GM20431 (cell line): ENCODE results near the gene CH25H.
"Not testable (repeated sequence)": the region's sequence is repeated elsewhere in the genome, so short reads cannot be mapped to it uniquely, and the experiment has no call there.

Experiments
- in situ Hi-C: fragments of 300-500 bp; cut with MseI, MboI; formaldehyde crosslinking; loops from one replicate; pipeline ENCODE4 v1.15.0; 2020; ENCODE audit warnings: low sequenced_read_pairs; ENCODE audit not compliant: unreplicated experiment

The CH25H gene, protein sequence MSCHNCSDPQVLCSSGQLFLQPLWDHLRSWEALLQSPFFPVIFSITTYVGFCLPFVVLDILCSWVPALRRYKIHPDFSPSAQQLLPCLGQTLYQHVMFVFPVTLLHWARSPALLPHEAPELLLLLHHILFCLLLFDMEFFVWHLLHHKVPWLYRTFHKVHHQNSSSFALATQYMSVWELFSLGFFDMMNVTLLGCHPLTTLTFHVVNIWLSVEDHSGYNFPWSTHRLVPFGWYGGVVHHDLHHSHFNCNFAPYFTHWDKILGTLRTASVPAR

DNA sequence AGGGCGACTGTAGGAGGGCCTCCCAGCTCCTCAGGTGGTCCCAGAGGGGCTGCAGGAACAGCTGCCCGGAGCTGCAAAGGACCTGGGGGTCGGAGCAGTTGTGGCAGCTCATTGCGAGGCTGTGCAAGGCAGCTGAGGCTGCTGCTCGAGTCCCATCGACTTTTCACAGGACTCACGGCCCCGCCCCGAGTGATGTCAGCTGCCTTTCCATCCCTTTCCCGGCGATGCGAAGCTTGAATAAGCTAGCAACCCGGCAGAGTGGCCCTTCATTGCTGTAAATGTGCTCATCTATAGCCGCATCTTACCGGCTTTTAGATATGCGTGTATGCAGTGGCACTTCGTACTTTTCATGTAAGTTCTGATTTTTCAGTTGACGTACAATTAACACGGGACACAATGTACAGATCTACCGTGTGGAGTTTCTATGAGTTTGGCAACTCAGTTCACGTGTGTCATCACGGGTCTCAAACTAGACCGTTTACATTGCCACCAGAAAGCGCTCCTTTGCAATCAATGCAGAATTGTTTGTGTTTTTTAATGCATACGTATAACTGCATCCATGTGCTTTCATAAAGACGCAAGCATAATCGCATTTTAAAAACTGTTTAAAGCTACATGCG lies at the start of gene CH25H:
Gene CH25H (minus strand): TSS at position 137 of the 620 bp plus-strand sequence. CDS start 25 bp downstream, at position 112.
- in situ Hi-C loops, result loop anchor here (10.0 to 25.0 kb wide), 2 partner anchors 182 to 270 kb away; no protein-coding TSS in a partner anchor

DNA sequence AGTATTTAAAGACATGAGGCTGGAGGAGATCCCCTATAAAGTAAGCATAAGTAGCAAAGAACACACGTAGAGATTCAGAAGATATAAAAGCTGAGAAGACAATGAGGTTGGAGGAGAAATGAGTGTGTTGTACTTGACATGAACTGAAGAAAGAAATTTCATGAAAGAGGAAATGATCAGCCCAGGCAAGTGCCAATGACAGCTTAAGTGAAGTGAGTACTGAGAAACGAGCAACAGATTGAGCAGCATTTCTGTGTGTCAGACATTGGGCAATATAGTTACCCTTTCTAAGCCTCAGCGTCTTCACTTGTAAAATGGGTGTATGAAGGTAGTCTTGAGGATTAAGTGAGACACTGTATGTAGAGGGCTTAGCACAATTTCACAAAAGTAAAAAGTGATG lies 49.2 kb upstream of the CH25H start:
- in situ Hi-C loops, result no loop called here

DNA sequence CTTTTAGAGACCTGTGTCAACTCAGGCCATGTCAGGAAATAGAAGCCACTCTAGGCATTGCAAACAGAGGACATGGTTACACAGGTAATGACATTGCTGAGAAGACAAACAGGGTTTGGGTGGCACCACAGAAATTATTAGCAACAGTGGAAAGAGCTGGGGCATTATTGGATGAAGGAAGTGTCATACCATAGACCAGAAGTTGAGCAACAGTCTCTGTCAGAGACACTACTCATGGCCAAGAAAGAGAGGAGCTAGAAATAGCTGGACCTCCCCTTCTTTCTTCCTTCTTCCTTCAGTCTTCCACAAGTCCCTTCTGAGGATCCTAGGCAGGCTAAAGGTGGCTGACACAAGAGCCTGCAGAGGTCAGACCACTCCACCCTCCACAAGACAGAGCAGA lies 48.7 kb upstream of the CH25H start:
- in situ Hi-C loops, result no loop called here

DNA sequence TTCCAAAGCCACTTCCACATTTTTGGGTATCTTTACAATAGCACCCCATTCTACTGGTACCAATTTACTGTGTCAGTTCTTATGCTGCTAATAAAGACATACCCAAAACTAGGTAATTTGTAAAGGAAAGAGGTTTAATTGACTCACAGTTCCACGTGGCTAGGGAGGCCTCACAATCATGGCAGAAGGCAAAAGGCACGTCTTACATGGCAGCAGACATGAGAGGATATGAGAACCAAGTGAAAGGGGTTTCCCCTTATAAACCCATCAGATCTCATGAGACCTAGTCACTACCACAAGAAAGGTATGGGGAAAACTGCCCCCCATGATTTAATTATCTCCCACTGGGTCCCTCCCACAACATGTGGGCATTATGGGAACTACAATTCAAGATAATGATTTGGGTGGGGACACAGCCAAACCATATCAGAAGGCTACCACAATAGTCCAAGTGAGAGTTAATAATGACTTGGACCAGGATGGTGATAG lies 48.0 kb upstream of the CH25H start:
- in situ Hi-C loops, result not testable (repeated sequence)

DNA sequence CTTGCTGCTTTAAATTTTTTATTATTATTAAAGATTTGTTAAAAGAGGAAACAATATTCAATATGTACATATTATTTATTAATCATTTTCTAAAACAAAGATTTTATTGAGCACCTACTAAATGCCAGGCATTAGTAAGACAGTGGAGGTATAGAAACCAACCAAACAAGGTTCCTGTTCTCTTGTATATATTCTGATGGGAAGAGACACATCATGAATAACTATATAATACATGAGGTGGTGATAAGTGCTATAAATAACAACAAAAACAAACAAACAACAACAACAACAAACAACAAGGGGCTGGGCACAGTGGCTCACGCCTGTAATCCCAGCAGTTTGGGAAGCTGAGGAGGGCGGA lies 45.1 kb upstream of the CH25H start:
- in situ Hi-C loops, result no loop called here

DNA sequence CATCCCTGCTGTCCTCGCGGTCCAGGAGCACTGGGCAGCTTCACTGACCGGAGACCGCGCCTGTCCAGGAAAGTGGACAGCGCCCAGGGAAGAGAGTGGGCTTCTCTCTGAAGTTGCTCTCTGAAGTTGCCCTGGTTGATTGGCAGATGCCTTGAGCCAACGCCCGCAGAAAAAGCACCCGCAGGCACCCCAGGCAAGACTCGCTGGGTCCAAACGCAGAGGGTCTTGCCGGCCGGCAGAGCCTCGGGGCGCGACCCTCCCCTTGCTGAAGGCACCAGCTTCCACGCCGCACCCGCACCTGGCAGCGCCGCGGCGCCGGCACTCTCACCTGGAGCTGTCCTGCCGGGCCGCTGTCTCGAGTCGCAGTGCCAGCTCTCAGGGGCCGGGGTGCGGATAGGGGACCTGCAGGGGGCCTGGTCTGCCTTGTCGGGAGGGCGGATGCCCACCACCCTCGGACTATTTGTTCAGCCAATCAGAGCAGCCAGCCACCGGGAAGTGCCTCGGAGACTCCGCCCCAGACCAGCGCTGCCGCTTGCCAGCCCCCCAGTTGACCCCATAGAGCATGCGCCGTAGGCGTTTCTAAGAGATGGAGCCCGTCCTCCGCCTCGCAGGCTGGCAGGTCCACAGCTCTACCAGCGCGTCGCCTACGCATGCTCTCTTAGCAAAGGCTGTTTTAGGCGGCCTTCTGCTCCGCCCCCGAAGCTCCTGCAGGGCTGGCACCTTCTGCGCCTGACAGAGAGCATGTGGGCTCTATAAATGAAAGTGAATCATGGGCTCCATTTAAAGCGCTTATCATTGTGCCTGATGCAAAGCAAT lies 44.5 kb upstream of the CH25H start, which contains the start of gene LIPA:
Gene LIPA (minus strand): TSS at position 367 of the 816 bp plus-strand sequence. CDS start 4,127 bp downstream, outside the sequence.
- in situ Hi-C loops, result no loop called here

DNA sequence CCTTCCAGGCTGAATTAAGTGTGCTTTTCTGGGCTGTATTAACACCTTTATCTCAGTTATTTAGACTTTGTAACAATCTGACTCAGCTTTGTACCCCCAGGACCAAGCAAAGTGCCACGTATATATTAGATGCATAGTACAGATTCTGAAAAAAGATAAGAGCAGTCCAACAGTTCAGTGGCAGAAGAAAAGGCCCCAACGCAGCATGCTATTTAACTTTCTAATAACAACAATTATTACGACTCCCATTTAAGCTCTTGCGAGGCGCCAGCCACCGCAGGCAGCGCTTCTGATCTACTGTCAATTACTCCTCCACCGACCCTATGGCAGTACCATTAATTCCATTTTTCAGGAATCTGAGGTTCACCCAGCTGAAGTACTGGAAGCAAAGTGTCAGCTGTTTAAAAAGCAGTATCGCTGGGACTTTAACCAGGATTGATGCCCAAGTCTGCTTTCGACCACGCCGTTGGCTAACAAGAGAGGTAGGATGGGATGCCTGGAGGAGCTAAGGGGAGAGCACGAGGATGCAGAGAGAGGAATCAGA lies 43.8 kb upstream of the CH25H start:
- in situ Hi-C loops, result no loop called here

DNA sequence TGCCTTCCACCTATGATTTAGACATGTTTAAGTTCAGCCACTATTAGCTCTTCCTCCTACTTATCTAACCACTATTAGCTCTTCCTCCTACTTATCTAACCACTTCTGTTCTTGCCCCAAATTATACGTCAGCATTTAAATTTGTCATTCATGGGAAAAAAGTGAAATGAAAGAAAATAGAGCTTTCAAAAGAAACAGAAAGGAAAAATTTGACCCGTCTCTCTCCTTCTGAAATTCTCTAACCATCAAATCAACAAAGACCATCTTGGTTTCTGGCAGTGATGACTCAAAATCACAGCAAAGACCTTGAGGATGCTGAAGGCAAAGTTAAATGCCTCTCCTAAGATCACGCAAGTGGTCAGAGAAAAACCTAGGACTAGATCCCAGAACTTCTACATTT lies 41.9 kb upstream of the CH25H start:
- in situ Hi-C loops, result no loop called here

DNA sequence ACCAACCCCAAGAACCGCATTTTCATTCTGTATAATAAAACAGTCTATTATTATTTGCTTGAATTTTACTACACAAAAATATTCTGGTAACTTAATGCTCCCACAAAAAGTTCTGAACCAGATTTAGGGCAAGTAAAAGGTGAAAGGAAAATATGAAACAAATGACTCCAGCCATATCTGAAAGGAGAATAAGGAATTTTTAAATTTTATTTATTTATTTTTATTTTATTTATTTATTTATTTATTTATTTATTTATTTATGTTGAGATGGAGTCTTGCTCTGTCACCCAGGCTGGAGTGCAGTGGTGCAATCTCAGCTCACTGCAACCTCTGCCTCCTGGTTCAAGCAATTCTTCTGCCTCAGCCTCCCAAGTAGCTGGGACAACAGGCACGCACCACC lies 40.5 kb upstream of the CH25H start:
- in situ Hi-C loops, result not testable (repeated sequence)

DNA sequence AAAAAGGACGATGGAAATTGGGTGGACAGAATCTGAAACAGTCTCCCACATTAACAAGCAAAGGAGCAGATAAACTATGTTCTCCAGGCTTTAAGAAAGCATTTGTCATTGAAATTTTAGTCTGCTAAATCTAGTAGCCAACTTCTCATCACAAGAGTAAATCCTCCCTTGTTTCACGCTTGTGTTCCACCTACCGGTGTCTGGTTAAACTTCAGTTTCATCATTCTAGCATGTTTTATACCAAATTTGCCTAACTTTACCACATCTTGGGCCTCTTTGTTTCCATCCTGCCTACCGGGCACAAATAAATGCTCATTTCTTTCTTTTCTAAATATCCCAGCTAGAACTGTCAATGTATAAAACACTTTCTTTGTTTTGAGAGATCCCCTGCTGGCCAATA lies 38.7 kb upstream of the CH25H start:
- in situ Hi-C loops, result no loop called here

DNA sequence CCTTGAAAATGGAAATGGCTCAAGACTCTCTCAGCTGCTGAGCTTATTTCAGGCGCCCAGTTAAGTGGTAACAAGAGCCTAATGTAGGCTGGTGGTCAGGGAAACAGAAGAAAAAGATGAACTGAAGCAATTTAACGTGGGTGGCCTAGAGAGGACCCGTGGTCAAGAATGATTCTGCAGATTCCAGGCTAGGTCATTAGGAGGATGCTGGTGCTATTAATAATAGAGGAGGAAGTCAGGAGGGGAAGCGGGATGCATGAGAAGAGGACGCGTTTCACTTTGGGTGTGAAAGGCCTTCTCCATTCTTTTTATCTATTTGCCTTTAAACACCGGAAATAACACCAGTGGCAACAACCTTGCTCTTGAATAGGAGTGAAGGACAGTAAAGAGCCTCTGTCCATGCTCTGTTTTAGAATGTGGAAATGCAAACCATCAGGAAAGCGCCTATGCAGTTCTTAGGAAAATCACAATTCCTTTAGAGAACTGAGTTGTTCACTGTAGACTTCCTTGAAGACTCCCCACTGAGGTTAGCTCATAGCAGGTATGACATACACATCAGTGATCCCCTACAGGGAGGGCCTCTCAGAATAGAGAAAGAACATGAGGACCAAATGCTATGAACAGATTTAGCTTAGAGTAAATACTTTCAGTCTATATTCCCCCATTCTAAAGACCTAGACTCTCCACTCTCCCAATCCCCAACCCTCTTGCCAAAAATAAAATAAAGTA lies 35.9 kb upstream of the CH25H start:
- in situ Hi-C loops, result no loop called here

DNA sequence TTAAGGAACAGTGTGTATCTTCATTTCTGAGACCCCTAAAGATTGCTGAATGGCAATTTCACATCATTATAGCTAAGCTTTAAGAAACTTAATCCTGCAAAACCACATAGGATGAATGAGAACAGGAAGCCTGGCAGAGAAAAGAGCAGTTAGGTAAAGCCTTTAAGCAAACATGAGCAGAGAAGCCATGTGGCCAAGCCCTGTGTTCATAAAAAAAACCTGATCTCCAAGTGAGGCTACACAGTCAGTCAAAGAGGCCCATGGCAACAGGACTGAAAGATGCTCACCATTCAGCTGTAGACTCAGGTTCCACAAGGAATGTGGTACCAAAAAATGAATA lies 35.2 kb upstream of the CH25H start:
- in situ Hi-C loops, result no loop called here

DNA sequence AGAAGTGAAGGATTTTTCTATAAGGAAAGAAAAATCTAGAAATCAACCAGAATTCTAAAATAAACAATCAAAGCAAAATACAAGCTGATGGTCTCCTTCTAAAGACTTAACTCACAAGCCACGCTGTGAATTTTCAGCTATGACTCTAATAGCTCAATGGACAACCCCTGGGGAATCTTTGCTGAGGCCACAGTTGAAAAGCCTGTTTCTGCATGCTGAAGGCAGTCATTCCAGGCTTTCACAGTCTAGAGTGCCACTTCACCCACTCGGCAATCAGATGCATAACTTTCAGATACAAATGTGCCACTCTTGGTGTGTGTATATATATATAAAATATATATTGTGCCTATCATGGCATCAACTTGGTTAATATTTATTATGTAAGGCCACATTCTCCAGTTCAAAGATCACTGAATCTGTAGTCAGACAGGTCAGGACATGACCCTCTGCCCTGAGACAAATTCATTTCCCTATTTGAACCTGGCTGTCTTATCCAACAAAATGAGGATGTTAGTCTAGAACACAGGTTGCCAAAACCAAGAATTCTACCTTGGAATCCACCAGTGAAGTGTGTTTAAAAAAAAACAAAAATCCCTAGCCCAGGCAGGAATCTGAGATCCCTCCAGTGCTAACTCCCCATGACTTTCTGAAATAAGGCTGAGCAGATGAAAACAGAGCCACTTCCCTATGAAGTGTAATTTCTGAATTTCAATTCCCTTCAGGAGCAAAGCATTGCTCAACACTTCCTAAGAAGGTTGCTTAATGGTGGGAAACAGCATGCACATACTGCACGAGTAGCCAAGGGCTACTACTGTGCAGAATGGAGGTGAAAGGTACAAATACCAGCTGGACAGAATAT lies 34.6 kb upstream of the CH25H start:
- in situ Hi-C loops, result no loop called here

DNA sequence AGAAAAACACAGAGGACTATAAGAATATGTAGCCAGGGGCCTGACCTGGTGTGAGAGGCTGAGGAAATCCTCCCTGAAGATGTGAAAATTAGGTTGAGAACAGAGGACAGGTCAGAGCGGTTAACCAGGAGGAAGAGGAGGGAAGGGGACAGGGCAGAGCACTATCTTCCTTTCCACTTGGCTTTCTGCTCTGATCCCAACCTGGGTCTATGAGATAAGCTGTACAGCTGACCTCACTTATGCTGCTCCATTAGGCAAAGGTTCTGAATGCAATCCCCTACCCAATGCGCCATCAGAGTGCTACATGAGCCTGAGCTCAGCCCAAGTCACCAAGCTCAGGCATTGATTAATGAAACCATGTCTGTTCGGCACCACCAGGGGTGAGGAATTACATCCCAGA lies 33.9 kb upstream of the CH25H start:
- in situ Hi-C loops, result no loop called here

DNA sequence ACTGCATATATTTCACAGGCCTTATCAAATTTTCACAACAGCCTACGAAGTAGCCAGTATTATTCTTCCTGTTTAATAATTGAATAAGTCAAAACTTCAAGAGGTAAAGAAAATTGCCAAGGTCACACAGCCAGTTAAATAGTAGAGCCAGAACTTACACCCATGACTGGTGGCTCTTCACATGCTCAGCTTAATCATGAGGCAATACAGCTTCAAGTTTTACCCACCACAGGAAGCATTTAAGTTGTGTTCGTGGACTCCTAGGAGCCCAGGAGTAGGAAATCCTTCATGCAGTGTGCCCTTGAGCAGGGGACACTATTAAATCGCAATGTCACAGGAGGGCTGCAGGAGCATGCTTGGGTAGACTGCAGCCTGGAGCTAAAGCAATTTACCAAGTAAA lies 33.4 kb upstream of the CH25H start:
- in situ Hi-C loops, result no loop called here

DNA sequence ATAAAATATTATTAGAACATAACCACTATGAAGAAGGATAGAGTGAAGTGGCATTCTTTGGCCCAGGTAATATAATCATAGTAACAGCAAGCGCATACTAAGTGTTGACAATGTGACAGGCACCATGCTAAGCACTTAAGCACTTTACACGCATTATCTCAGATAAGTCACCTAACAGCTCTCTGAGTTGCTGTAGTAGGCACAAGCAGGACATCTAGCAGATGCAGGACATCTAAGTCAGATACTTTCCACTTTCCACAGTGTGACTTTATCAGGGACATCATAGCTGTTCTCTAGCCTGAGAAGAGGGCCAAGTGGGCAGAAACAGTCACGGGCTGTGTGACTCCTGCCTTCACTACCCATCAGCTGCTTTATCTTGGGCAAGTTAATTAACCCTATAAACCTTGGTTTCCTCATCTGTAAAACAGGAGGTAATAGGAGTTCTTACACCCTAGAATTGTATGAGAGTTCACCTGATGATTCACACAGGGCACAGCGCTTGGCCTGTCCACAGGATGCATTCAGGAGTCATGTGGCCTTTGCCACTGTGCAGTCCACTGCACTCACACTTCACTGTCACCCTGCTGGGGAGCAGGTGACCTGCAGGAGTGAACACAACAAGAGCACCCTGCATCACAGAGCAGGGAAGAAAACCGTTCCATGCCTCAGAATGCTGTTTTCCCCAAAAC lies 32.0 kb upstream of the CH25H start:
- in situ Hi-C loops, result no loop called here

DNA sequence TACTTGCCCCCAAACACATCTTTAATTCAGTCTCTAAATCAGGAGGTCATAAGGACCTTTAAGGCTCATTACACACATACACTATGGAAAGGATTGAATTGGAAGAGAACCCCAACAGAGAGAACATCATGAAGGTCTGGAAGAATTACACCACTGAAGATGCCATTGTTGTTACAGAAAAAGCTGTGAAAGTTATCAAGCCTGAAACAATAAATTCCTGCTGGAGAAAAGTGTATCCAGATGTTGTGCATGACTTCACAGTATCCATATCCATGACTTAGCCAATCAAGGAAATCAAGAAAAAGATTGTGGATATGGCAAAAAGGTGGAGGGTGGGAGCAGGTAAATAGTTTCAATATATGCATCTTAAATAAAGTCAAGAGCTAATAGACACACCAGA lies 30.7 kb upstream of the CH25H start:
- in situ Hi-C loops, result no loop called here

DNA sequence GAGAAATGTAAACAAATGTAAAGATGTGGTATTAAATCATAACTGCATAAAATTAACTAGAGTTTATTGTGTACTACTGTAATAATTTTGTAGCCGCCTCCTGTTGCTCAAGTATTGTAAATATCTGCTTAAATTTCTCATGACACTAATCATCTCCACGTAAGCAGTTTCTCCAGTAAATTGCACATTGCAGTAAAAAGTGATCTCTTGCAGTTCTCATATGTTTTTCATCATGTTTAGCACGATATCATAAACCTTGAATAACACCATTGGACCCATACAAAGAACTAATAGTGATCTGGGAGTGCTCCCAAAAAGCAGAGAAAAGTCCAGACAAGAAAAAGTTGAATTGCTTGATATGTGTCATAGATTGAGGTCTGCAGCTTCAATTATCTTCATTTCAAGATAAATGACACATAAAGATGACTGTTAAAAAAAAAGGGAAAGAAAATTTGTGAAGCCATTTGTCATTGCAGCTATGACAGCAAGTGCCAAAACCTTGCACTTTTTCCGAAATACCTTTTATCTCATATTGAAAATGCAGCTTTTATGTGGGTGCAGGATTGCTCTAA lies 29.2 kb upstream of the CH25H start:
- in situ Hi-C loops, result no loop called here
